Smooth muscle cell of the brain vasculature (primary cell): ENCODE measurements around the gene LAMA3.
A peak's percentile ranks its signal among the peaks of the same experiment; 100 is the strongest.

Experiments
- DNase-seq: peaks from one replicate; pipeline ENCODE4 v3.0.0-alpha.2; 2012; ENCODE audit warnings: low read depth, low spot score

The LAMA3 gene

GRCh38 chr18:23897291-23897690 lies 208.0 kb downstream of the LAMA3 start:
- DNase-seq: no peak

GRCh38 chr18:23897733-23898132 lies 208.5 kb downstream of the LAMA3 start:
- no peak for DNase-seq

GRCh38 chr18:23900994-23901393 lies 211.7 kb downstream of the LAMA3 start:
- DNase-seq: no peak

- no peak for DNase-seq
These were observed 213.1 kb downstream of the LAMA3 start for GRCh38 chr18:23902396-23902795.

DNA sequence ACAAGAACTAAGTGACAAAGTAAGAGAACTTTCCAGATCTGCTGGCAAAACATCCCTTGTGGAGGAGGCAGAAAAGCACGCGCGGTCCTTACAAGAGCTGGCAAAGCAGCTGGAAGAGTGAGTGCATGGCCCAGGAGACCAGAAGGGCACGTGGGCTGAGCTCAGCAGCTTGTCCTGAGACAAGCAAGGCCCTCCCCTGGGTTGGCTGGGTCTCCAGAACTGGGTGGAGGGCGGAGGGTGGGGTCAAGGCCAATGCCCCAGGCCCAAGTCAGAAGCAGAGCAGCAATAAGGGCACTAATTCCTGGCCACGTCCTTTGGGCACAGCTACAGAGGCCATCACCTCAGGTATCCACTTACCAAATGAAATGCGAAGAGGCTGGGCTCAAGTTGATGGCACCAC lies 214.7 kb downstream of the LAMA3 start:
- DNase-seq: no peak

DNA sequence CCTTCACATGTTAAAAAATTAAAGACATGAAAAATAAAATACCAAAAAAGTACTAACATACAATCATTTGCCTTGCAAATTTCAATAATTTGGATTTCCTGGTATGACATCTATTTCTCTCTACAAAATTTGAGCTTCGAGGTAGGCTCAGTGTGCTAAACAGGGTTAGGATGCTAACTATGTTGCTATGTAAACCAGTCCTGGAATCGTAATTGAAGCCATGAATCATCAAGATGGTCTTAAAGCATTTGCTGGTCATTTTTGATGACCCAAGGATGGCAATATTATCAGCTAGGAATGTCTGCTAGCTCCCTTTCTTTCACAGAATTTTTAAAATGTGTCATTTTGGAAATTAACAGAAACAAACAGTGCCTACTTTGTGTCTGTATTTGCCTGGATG lies 217.4 kb downstream of the LAMA3 start:
- DNase-seq: no peak

DNA sequence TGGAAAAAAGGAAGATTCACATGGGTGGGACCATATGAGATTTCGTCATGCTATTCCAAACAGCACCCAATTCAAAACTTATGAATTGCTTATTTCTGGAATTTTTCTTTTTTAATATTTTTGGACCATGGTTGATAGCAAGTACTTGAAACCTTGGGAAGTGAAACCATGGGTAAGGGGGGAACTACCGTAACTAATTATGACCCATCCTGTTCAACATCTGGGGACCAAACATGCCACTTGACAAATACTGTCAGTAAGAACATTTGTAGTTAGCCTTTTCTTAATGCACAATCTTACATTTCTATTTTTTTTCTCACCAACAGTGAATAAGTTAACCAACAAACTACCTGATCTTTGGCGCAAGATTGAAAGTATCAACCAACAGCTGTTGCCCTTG lies 219.6 kb downstream of the LAMA3 start:
- no peak for DNase-seq

DNA sequence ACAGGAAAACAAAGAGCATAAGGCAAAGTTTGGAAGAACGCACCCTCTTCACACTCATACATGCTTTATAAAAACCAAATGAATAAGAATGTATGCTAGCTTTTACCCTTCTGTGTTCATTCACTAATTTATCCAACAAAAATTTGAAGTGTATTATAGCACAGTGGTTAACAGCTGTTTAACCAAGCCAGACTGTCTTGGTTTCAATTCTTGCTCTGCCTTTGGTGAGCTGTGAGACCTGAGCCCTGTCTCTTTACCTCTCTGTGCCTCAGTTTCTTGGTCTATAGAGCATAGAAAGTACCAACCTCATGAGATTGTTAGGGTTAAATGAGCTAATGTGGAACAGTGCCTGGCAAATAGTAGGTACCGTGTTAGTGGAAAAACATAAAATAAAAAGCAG lies 220.8 kb downstream of the LAMA3 start:
- no peak for DNase-seq

- DNase-seq: no peak
These were observed 223.1 kb downstream of the LAMA3 start for GRCh38 chr18:23912356-23912755.

GRCh38 chr18:23916338-23916737 lies 227.1 kb downstream of the LAMA3 start:
- no peak for DNase-seq

DNA sequence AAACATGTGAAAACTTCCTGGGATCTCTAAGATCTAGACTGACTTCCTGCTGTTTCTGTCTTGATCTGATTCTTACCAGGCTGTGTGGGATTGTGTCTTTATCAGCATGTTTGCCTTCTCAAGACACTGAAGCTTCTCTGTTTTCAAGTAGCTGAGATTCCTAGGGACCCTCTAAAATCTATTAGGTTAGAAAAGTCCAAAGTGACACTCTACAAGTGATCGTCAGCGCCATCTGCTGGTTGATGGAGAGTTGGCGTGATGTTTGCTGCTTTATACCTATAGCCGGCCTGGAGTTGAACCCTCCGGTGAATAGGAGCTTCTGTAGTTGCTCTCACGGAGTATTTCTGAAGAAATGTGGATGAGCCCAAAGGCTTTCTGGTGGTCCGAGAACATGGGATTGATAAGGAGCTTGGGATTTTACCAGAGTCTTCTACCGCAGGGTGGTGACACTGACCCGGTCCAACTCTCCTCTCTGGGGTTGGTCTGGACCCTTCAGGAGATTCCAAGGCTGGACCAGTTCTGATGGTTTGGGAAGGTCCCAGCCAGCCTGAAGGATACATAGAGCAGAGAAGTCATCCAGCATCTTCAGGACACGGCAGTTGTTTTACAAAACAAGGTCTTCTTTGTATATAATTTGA lies 229.3 kb downstream of the LAMA3 start:
- DNase-seq: peak; percentile 32

DNA sequence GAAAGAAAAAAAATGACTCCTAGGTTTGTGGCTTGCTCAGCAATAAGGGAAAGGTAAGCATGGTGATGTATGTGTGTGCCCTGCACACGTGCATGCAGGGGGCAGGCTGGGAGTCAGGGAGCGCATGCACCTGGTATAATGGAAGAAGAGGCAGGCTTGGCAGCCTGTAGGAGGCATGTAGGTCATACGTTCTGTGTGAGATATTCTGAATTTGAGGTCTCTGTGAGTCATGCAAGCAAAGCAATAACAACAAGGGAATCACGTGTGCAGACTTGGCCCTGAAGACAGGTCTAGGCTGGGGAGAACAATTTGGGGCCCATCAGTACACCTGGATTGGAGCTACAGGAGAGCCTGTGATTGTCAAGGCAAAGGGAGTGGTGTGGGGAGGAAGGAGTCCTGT lies 230.8 kb downstream of the LAMA3 start:
- no peak for DNase-seq

DNA sequence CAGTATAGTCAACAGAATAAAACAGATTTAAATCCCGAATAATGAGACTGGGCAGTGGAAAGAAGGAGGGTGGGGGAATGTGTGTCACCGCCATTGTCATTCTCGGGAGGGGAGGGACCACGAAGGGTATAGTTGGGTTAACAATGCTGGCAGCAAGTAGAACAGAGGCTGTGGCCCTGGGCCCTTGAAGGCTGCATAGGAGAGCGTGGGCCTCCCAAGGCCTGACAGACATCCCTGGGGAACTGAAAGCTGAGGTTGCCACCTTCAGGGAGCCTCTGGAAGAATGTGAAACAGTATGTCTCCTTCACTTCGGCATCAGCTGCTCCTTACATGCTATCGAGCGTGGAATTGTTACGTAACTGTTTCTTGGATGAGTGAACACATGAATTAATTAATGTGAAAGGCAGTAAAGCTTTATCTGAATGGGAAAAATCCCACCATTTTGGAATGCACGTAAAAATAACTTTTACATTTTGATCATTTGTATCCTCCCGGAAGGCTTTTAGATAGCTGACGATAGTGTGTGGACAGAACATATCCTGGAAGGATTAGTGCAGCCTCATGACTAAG lies 232.5 kb downstream of the LAMA3 start:
- no peak for DNase-seq

DNA sequence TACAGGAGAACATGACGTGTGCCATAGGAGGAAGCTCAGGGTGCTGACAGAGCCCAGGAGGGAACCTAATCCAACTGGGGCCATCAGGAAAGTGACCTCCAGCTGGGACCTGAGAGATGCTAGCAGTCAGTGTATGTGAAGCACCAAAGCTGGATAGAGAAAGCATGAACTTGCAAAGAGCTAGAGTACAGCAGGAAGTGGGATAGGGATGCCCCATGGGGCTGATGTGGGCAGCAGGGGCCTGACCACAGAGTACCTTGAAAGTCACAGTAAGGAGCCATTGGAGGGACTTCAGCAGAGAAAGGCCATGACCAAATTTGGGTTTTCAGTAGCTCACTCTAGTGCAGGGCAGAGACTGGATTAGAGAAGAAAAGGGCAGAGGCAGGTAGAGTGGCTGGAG lies 233.7 kb downstream of the LAMA3 start:
- no peak for DNase-seq

DNA sequence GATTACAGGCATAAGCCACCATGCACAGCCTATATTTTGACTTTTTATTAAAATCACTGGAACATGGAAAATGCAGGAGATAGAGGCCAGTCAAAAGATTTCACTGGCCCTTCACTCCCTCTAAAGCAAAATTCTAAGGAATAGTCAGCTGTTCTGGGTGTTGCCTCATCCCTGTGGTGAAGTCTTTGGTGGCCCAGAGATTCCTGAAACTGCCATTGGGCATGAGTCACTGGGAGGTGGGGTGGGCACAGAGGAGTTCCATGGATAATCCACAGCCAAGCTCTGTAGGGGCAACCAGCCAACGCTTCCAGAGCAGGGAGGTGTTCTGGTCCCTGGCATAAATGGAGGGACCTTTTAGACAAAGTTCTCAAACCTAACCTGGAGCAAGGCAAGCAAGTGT lies 235.6 kb downstream of the LAMA3 start:
- no peak for DNase-seq

DNA sequence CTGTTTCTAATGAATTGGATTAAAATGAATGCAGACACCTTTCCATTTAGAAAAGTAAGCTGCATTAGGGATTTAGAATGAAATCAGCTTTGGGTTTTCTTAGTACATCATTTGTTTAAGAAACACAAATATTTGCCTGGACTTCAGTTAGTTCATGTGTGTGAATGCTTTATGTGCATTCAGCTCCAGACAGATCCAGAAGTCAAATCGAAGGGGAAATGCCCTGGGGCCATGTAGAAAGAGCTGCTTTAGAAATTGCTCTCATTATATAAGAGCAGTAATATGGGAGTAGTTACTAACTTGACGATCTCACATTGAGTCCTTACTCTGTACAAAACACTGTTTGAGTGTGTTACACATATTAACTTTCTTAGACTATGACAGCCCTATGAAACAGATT lies 237.3 kb downstream of the LAMA3 start:
- DNase-seq: no peak

GRCh38 chr18:23927821-23928746 lies 238.8 kb downstream of the LAMA3 start:
- no peak for DNase-seq

DNA sequence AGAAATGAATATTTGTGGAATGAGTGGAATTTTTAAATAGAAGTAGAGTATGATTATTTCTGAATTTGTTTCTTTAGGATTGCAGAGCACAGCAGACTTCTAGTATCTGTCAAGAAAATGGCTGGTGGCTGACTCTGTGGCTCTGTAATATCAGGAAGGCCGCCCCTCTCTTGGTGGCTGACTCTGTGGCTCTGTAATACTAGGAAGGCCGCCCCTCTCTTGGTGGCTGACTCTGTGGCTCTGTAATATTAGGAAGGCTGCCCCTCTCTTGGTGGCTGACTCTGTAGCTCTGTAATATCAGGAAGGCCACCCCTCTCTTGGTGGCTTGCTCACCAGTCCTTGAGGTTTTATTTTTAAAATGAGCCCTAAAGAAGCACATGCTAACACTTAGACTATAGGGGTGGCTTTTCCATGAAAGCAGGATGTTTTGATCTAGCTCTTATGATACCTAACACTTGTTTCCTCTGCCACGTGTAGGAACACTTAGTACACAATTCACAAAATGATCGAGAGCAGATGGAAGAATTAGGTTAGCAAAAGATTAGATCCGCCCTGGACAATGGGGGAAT lies 240.2 kb downstream of the LAMA3 start:
- DNase-seq: no peak

DNA sequence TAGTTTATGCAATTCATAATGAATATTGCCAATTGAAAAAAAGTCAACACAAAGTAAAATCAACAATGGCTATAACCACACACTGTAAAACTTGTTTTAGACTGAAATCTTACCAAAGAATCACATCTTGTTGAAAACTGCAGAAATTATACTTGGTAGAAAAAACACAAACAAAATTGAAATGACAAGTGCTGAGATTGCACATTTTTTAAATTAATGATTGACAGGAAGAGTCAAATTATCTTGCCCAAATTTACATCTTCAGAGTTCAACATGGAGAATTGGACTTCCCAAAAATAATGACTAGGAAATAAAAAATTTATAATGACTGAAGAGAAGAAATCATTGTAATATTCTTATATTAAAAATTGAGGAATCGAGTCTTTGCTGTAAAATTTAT lies 240.7 kb downstream of the LAMA3 start:
- DNase-seq: no peak

- DNase-seq: no peak
These were observed 243.3 kb downstream of the LAMA3 start for GRCh38 chr18:23932385-23933067.

DNA sequence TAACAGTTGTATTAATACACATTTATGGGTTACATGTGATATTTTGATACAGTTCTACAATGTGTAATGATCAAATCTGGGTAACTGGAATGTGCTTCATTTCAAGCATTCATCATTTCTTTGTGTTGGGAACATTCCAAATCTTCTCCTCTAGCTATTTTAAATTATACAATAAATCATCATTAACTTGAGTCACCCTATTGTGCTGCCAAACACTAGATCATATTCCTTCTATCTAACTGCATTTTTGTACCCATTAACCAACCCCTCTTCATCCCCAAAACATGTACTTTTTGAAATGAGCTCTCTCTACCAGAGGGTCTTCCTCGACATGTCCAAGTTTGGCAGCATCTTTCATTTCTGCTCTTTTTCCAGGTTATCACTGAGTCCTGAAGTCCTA lies 244.2 kb downstream of the LAMA3 start:
- DNase-seq: no peak

DNA sequence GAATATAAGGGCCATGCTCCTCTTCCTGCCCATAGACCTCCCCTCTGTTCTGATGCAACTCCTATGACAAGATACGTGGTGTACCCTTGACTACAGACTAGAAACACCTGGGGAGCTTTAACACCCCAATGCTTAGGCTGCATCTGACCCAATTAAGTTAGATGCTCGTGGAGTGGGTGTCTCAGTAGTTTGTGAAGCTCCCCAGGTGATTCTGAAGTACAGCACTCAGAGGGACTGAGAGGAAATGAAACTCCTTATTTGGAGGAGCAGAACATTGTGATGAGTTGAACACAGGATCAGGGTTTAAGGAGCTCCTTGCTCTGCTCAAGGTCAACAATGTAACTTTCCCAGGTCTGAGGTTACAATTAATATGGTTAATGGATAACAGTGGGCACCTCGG lies 245.0 kb downstream of the LAMA3 start:
- no peak for DNase-seq
